GM19324 (cell line): ENCODE data around the gene IMMP1L.

ENCODE experiments used
- ATAC-seq: cut with Tn5 transposase; IDR thresholded peaks from one replicate; pipeline ENCODE4 v1.9.1; 2021; ENCODE audit warnings: mild to moderate bottlenecking, moderate library complexity; ENCODE audit not compliant: unreplicated experiment, low FRiP score

The IMMP1L gene

GRCh38 chr11:31408201-31408600, 101.2 kb downstream of the IMMP1L start:
- ATAC-seq, result no peak

- ATAC-seq, result no peak
Observed at GRCh38 chr11:31404614-31405013, 104.8 kb downstream of the IMMP1L start.

- no peak for ATAC-seq
Observed at GRCh38 chr11:31397239-31397834, 112.1 kb downstream of the IMMP1L start.

- ATAC-seq, result no peak
Observed at GRCh38 chr11:31387379-31387778, 122.0 kb downstream of the IMMP1L start.

GRCh38 chr11:31383116-31383515, 126.3 kb downstream of the IMMP1L start:
- no peak for ATAC-seq
